CD14-positive monocyte (primary cell): Measurements from ENCODE around the gene HRH2. TPM values are rescaled to one million over a fixed set of nuclear protein-coding genes. Genes with fewer than 3 reads are reported as not detected.
A peak's percentile ranks its signal among the peaks of the same experiment; 100 is the strongest.

ENCODE experiments used
- DNase-seq, 3 donors: peaks; one replicate each; pipeline ENCODE4 v3.0.0-alpha.2; 2011 to 2022
- H2AFZ ChIP-seq: 2 replicates; pipeline ENCODE4 v1.6.0; 2012; ENCODE audit warnings: mild to moderate bottlenecking, low read depth, low read length, inconsistent platforms; ENCODE audit not compliant: insufficient read depth, poor library complexity, severe bottlenecking
- H3K27ac ChIP-seq, 2 donors: 1 replicate in 1 of 2; 2 replicates in 1 of 2; pipeline ENCODE4 v1.5.1; 2012 to 2013; ENCODE audit warnings: low read length in 2 of 2, control low read depth in 1 of 2, inconsistent platforms in 1 of 2, low read depth in 1 of 2, mild to moderate bottlenecking in 1 of 2
- H3K27me3 ChIP-seq, 2 donors: one replicate each; pipeline versions ENCODE4 v1.6.0 to v1.6.1; 2011 to 2013; ENCODE audit warnings: low read length in 2 of 2; ENCODE audit not compliant: control insufficient read depth in 2 of 2, insufficient read depth in 2 of 2
- H3K36me3 ChIP-seq, 2 donors: replicated peaks in 1 of 2; 1 replicate in 1 of 2; 2 replicates in 1 of 2; pipeline versions ENCODE4 v1.5.1 to v1.6.1; 2012 to 2013; ENCODE audit warnings: low read length in 2 of 2, control low read depth in 1 of 2, inconsistent platforms in 1 of 2, mild to moderate bottlenecking in 1 of 2; ENCODE audit not compliant: insufficient read depth in 2 of 2, control insufficient read depth in 1 of 2
- H3K4me1 ChIP-seq, 2 donors: 1 replicate in 1 of 2; 2 replicates in 1 of 2; pipeline versions ENCODE4 v1.5.1 to v1.6.1; 2012 to 2013; ENCODE audit warnings: low read length in 2 of 2, control low read depth in 1 of 2, inconsistent platforms in 1 of 2, mild to moderate bottlenecking in 1 of 2, moderate library complexity in 1 of 2; ENCODE audit not compliant: insufficient read depth in 2 of 2, control insufficient read depth in 1 of 2
- H3K4me2 ChIP-seq: replicated peaks from 2 replicates; pipeline ENCODE3; 2012; ENCODE audit warnings: low read length, moderate library complexity, mild to moderate bottlenecking; ENCODE audit not compliant: poor library complexity, severe bottlenecking; ENCODE audit errors: extremely low read depth
- H3K4me3 ChIP-seq, 3 experiments: fragments of 200-600 bp in 1 of 3; sonication (generic) in 1 of 3; replicated peaks in 1 of 3; 1 replicate in 2 of 3; 2 replicates in 1 of 3; pipeline ENCODE4 v1.5.1; 2011 to 2013; ENCODE audit warnings: low read length in 3 of 3, mild to moderate bottlenecking in 3 of 3, control low read depth in 2 of 3, low read depth in 2 of 3, inconsistent platforms in 1 of 3, moderate library complexity in 1 of 3
- H3K79me2 ChIP-seq: 2 replicates; pipeline ENCODE4 v1.6.0; 2012; ENCODE audit warnings: mild to moderate bottlenecking, control low read depth, inconsistent platforms, low read length, moderate library complexity; ENCODE audit not compliant: insufficient read depth
- H3K9ac ChIP-seq: 2 replicates; pipeline ENCODE4 v1.6.0; 2017; ENCODE audit warnings: low read length, mild to moderate bottlenecking; ENCODE audit not compliant: insufficient read depth, poor library complexity, severe bottlenecking
- H3K9me3 ChIP-seq, 2 donors: replicated peaks in 1 of 2; 1 replicate in 1 of 2; 2 replicates in 1 of 2; pipeline versions ENCODE4 v1.5.1 to v1.6.1; 2012 to 2013; ENCODE audit warnings: low read length in 2 of 2, control low read depth in 1 of 2; ENCODE audit not compliant: control insufficient read depth in 1 of 2, insufficient read depth in 1 of 2
- H4K20me1 ChIP-seq: 2 replicates; pipeline ENCODE4 v1.6.0; 2012; ENCODE audit warnings: mild to moderate bottlenecking, low read length, control low read depth, moderate library complexity; ENCODE audit not compliant: insufficient read depth
- H3K27ac Mint-ChIP-seq, 7 donors: one replicate each; pipeline ENCODE4 v1.8.0; 2020; ENCODE audit warnings: mild to moderate bottlenecking in 7 of 7, mixed read lengths in 7 of 7, moderate library complexity in 6 of 7, inconsistent platforms in 2 of 7
- H3K27me3 Mint-ChIP-seq, 3 donors: one replicate each; pipeline ENCODE4 v1.8.0; 2021 to 2022; ENCODE audit warnings: low read depth in 3 of 3, mild to moderate bottlenecking in 3 of 3, mixed read lengths in 3 of 3, moderate library complexity in 3 of 3, inconsistent platforms in 1 of 3
- H3K36me3 Mint-ChIP-seq, 2 donors: one replicate each; pipeline ENCODE4 v1.8.0; 2020; ENCODE audit warnings: mixed read lengths in 2 of 2, inconsistent platforms in 1 of 2, mild to moderate bottlenecking in 1 of 2
- H3K4me1 Mint-ChIP-seq: one replicate; pipeline ENCODE4 v1.8.0; 2020; ENCODE audit warnings: mild to moderate bottlenecking, mixed read lengths
- H3K4me3 Mint-ChIP-seq, 2 donors: one replicate each; pipeline ENCODE4 v1.8.0; 2020; ENCODE audit warnings: mild to moderate bottlenecking in 2 of 2, mixed read lengths in 2 of 2, moderate library complexity in 1 of 2
- H3K9me3 Mint-ChIP-seq, 7 donors: one replicate each; pipeline ENCODE4 v1.8.0; 2020 to 2022; ENCODE audit warnings: mixed read lengths in 7 of 7, mild to moderate bottlenecking in 6 of 7, moderate library complexity in 6 of 7, inconsistent platforms in 2 of 7
- WGBS: methylation state at CpG from one replicate; pipeline ENCODE4 v1.1.5; 2013; ENCODE audit warnings: missing lambda C conversion rate; ENCODE audit not compliant: insufficient coverage; 5-methylcytosine and 5-hydroxymethylcytosine counted together
- intact Hi-C, 2 donors: fragments of 100-400 bp; cut with micrococcal nuclease; formaldehyde crosslinking; loops; one replicate each; pipeline versions ENCODE4 v1.15.0 to v1.15.1; 2023
- polyA plus RNA-seq, 3 donors: library from polyadenylated mRNA; depleted of rRNA in 1 of 3; unstranded in 2 of 3; stranded (reverse) in 1 of 3; fragments of 300-500 nt in 2 of 3; fragments of >200 nt in 1 of 3; fragmentation: Illumina TruSeq in 2 of 3; gene quantifications; 1 replicate in 2 of 3; 2 replicates in 1 of 3; pipeline ENCODE4 v1.2.3, GENCODE V29; 2012 to 2021
- TF ChIP-seq, protein P1 (sequence below): fragments of 200-600 bp; IDR thresholded peaks from one replicate; pipeline ENCODE4 v1.8.0; 2022; ENCODE audit warnings: antibody characterized with exemption, mild to moderate bottlenecking

HRH2 gene
- polyA plus RNA-seq, 3 donors = 10.6 to 71.7 (median 25.5) TPM

DNA sequence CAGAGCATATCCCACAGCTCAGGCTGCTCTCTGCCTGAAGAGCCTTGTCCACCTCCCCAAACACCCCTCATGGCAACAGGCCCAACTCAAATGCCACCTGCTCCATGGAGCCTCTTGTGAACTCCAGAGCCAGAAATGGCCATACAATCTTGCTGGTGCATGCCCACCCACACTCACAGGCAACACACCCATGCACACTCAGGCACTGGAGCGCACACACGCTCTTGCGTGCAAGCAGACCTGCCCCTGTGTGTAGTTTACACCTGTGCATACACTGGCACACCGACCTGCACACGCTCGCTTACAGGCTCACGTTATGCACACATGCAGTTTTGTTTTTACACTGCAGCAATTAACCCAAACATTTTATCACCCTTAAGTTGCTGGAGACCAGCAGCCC, 40.0 kb downstream of the HRH2 start:
- no peak overlapping the region for H3K4me3 ChIP-seq
- TF ChIP-seq, protein P1, sequence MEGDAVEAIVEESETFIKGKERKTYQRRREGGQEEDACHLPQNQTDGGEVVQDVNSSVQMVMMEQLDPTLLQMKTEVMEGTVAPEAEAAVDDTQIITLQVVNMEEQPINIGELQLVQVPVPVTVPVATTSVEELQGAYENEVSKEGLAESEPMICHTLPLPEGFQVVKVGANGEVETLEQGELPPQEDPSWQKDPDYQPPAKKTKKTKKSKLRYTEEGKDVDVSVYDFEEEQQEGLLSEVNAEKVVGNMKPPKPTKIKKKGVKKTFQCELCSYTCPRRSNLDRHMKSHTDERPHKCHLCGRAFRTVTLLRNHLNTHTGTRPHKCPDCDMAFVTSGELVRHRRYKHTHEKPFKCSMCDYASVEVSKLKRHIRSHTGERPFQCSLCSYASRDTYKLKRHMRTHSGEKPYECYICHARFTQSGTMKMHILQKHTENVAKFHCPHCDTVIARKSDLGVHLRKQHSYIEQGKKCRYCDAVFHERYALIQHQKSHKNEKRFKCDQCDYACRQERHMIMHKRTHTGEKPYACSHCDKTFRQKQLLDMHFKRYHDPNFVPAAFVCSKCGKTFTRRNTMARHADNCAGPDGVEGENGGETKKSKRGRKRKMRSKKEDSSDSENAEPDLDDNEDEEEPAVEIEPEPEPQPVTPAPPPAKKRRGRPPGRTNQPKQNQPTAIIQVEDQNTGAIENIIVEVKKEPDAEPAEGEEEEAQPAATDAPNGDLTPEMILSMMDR = no peak
- WGBS = 100% methylated on average over 7 of the region's 7 CpGs
- DNase-seq = no peak
- Mint-ChIP-seq H3K36me3 (peaks cover 49 to 82% of the 10 kb centered on the region in 2 donors), H3K4me1 (peaks cover 46% of the 10 kb centered on the region), H3K9me3 (no peaks in the 10 kb centered on the region), H3K27ac (peak overlapping the region in 6 of 7 donors; percentile 15 to 84 (median 74)), H3K27me3 (no peaks in the 10 kb centered on the region), H3K4me3 (no peak overlapping the region)
- H4K20me1 ChIP-seq = peaks cover 61% of the 10 kb centered on the region
- H3K27ac ChIP-seq = peak overlapping the region in 1 of 2 donors; percentile 45
- H3K9ac ChIP-seq = no peak overlapping the region
- H3K4me2 ChIP-seq = no peak overlapping the region
- no peaks in the 10 kb centered on the region for H3K9me3 ChIP-seq
- no peaks in the 10 kb centered on the region for H3K27me3 ChIP-seq
- peaks cover 99% of the 10 kb centered on the region for H3K79me2 ChIP-seq
- H3K4me1 ChIP-seq = peaks cover 42 to 46% of the 10 kb centered on the region in 2 donors
- peaks cover 44 to 52% of the 10 kb centered on the region in 2 donors for H3K36me3 ChIP-seq
- no peak overlapping the region for H2AFZ ChIP-seq
- intact Hi-C loops = loop anchor here in 1 of 2 donors (10.0 kb wide), 1 partner anchor 83 kb away; no protein-coding TSS in a partner anchor

DNA sequence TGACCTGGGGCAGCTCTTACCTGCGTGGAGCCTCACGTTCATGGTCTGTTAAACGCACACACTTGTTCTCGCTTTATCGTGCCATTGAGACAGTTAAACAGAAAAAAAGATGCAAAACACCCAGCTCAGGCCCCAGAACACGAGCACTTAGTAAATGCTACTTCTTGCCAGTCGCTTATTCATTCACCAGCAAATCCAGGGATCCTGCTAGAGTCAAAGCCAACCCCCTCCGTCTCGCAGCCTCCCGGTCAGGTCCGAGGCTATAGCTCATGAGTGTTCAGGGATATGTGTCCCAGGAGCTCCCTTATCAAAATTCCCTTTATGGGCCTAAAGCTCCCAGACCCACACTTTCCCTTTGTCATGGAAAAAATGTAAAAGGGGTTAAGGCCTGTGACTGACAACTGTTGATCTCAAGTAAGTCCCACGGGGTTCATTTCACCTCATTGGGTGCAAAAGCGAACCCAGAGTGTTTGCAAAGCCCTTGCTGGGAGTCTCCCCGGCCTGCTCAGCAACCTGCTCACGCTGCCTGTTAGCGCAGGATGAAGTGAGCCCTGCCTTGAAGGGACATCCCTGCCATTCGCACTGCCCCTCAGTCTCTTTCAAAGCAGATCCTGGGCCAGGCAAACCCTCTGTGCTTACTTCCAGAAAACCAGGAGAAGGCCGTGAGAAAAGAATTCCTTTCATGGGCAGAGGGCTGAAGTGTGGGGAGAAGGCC, 40.7 kb downstream of the HRH2 start:
- H3K27me3 ChIP-seq = no peaks in the 10 kb centered on the region
- H4K20me1 ChIP-seq = peaks cover 68% of the 10 kb centered on the region
- Mint-ChIP-seq H3K4me1 (peaks cover 38% of the 10 kb centered on the region), H3K9me3 (no peaks in the 10 kb centered on the region), H3K4me3 (no peak overlapping the region), H3K36me3 (peaks cover 49 to 80% of the 10 kb centered on the region in 2 donors), H3K27me3 (no peaks in the 10 kb centered on the region), H3K27ac (peak overlapping the region in 6 of 7 donors; percentile 15 to 82 (median 48))
- no peak for DNase-seq
- TF ChIP-seq, protein P1 = no peak
- no peak overlapping the region for H3K4me3 ChIP-seq
- H3K9me3 ChIP-seq = no peaks in the 10 kb centered on the region
- WGBS = 97% methylated on average over 13 of the region's 18 CpGs
- peaks cover 99% of the 10 kb centered on the region for H3K79me2 ChIP-seq
- no peak overlapping the region for H3K9ac ChIP-seq
- H3K4me1 ChIP-seq = peaks cover 35 to 38% of the 10 kb centered on the region in 2 donors
- H3K27ac ChIP-seq = peak overlapping the region in 1 of 2 donors; percentile 45
- intact Hi-C loops = loop anchor here in 1 of 2 donors (10.0 kb wide), 1 partner anchor 84 kb away; no protein-coding TSS in a partner anchor
- peaks cover 50 to 59% of the 10 kb centered on the region in 2 donors for H3K36me3 ChIP-seq
- H3K4me2 ChIP-seq = no peak overlapping the region
- H2AFZ ChIP-seq = no peak overlapping the region
